ENCODE data around the gene CWC25. TPM values are rescaled to one million over a fixed set of nuclear protein-coding genes. Genes with fewer than 3 reads are reported as not detected.

Gene CWC25
- total and polyA plus RNA-seq, 2 of the 13 experiments (the other 11 are each of a cell fraction or from before 2014, with no cell fraction given) = 15.6 to 22.7 TPM

DNA sequence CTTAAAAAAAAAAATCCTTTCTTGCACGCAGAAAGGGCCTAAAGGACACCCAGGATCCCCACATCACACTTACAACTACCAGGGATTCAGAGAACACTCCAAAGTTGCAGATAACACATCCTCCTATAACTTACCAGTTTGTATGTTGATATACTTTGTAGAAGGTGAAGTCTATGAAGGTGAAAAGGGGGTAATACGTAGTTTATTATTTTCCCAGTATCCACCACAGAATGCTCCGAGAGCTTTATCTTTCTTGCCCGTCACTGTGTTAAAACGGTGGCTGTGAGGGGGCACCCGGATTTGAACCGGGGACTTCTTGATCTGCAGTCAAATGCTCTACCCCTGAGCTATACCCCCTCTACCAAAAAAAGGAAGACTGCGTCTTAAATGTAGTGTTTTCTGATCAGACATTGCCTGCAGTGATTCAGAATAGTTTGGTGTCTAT is 36.3 kb upstream of the CWC25 start (continued):
- TF ChIP-seq THAP11 (CRISPR knock-in tag; IDR thresholded peaks at IDR 0.05) (peak; percentile 31; the same call in 1 of the 2 replicates), SOX6 (IDR thresholded peaks at IDR 0.05) (no peak), SOX6 (CRISPR knock-in tag; IDR thresholded peaks at IDR 0.05) (peak; percentile 26; the same call in 1 of the 2 replicates), GATAD2A (CRISPR knock-in tag; IDR thresholded peaks at IDR 0.05) (peak; percentile 43; the same call in 1 of the 2 replicates), MXD1 (CRISPR knock-in tag; IDR thresholded peaks at IDR 0.05) (no peak)
- TF ChIP-seq, protein P1, sequence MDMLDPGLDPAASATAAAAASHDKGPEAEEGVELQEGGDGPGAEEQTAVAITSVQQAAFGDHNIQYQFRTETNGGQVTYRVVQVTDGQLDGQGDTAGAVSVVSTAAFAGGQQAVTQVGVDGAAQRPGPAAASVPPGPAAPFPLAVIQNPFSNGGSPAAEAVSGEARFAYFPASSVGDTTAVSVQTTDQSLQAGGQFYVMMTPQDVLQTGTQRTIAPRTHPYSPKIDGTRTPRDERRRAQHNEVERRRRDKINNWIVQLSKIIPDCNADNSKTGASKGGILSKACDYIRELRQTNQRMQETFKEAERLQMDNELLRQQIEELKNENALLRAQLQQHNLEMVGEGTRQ (IDR thresholded peaks at IDR 0.05; ENCODE audit: low read depth, low read length) = no peak
- TF ChIP-seq, protein P1 (CRISPR knock-in tag; IDR thresholded peaks at IDR 0.05; ENCODE audit: borderline replicate concordance) = no peak

GRCh38 chr17:38857271-38857670 is 32.1 kb upstream of the CWC25 start:
- H3K4me1 ChIP-seq (ENCODE audit: insufficient read depth, low read length) = peaks cover 23% of the 10 kb centered on the region
- H3K4me2 ChIP-seq (ENCODE audit: low read depth, low read length) = peak overlapping the region; percentile 48
- ATAC-seq (no peak), DNase-seq (ENCODE audit: low spot score) (no peak), FAIRE-seq (no peak)
- 28% methylated on average over 5 of the region's 5 CpGs for WGBS (ENCODE audit: low lambda C conversion rate)
- POLR2A ChIA-PET = interaction anchor here (1.1 to 2.3 kb wide), 3 partner anchors 10 to 14 kb away, joined by 3 to 5 read pairs (median 3); no protein-coding TSS in a partner anchor
- H3K9ac ChIP-seq (ENCODE audit: insufficient read depth, low read depth, low read length) = no peak overlapping the region
- H3K9me3 ChIP-seq (ENCODE audit: low read length) = no peaks in the 10 kb centered on the region
- peaks cover 9% of the 10 kb centered on the region for H4K20me1 ChIP-seq (ENCODE audit: insufficient read depth, low read length)
- no peaks in the 10 kb centered on the region; a peak in 1 of 5 replicates for H3K27me3 ChIP-seq (ENCODE audit: control insufficient read depth in 1 of 2, insufficient read depth in 2 of 2, low read length in 2 of 2)
- H2AFZ ChIP-seq (ENCODE audit: low read length) = no peak overlapping the region
- CTCF ChIA-PET (ENCODE audit: low intra/inter-chr PET ratio, low total read pairs) = no interaction called here
- H3K27ac ChIP-seq (ENCODE audit: extremely low read length, insufficient read depth, low read length) = no peak overlapping the region
- in situ Hi-C loops (cut with HindIII; ENCODE audit: extremely low pct_ligation_motif_present, low pct_unique_long_range_greater_than_20kb) = no loop called here
- no peak overlapping the region for H3K4me3 ChIP-seq (replicated peaks in 1 of 3; ENCODE audit: insufficient read depth in 1 of 3, low read depth in 2 of 3, low read length in 3 of 3)
- BruUV-seq (replicated peaks) = no TSS peak
- TF ChIP-seq FUBP1 (CRISPR knock-in tag; IDR thresholded peaks at IDR 0.05; ENCODE audit: borderline replicate concordance) (no peak), HNF4A (CRISPR knock-in tag; IDR thresholded peaks at IDR 0.05) (no peak), ZNF460 (CRISPR knock-in tag; IDR thresholded peaks at IDR 0.05; ENCODE audit: borderline replicate concordance) (peak; percentile 29; the same call in 1 of the 2 replicates), ZNF598 (CRISPR knock-in tag; IDR thresholded peaks at IDR 0.05; ENCODE audit: borderline replicate concordance) (0 out of 2 replicates have a peak, but pooled peaks have one; percentile 17)
- TF ChIP-seq, protein P2, sequence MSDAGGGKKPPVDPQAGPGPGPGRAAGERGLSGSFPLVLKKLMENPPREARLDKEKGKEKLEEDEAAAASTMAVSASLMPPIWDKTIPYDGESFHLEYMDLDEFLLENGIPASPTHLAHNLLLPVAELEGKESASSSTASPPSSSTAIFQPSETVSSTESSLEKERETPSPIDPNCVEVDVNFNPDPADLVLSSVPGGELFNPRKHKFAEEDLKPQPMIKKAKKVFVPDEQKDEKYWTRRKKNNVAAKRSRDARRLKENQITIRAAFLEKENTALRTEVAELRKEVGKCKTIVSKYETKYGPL (CRISPR knock-in tag; IDR thresholded peaks at IDR 0.05) = no peak
- TF ChIP-seq, protein P3, sequence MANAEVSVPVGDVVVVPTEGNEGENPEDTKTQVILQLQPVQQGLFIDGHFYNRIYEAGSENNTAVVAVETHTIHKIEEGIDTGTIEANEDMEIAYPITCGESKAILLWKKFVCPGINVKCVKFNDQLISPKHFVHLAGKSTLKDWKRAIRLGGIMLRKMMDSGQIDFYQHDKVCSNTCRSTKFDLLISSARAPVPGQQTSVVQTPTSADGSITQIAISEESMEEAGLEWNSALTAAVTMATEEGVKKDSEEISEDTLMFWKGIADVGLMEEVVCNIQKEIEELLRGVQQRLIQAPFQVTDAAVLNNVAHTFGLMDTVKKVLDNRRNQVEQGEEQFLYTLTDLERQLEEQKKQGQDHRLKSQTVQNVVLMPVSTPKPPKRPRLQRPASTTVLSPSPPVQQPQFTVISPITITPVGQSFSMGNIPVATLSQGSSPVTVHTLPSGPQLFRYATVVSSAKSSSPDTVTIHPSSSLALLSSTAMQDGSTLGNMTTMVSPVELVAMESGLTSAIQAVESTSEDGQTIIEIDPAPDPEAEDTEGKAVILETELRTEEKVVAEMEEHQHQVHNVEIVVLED (CRISPR knock-in tag; IDR thresholded peaks at IDR 0.05; ENCODE audit: borderline replicate concordance) = no peak
- intact Hi-C loops (cut with micrococcal nuclease; ENCODE audit: unreplicated experiment) = no loop called here
- H3K36me3 ChIP-seq (replicated peaks in 1 of 2; ENCODE audit: control insufficient read depth in 1 of 2, insufficient read depth in 2 of 2, low read length in 2 of 2) = peaks cover 0 to 5% of the 10 kb centered on the region in 2 experiments; a peak in 3 of 5 replicates
- H3K79me2 ChIP-seq (ENCODE audit: insufficient read depth, low read length) = peaks cover 13% of the 10 kb centered on the region

Data from HepG2 (cell line).